GM06990 (cell line): ENCODE measurements around the gene PDXDC1.
"Not testable (repeated sequence)": the region's sequence is repeated elsewhere in the genome, so short reads cannot be mapped to it uniquely, and the experiment has no call there.

ENCODE experiments used
- DNase-seq: peaks from one replicate; pipeline ENCODE4 v3.0.0-alpha.2; 2011; ENCODE audit not compliant: insufficient read length; ENCODE audit errors: extremely low read depth
- H3K27me3 ChIP-seq: replicated peaks from 2 replicates; pipeline ENCODE4 v1.6.0; 2011; ENCODE audit warnings: low read length; ENCODE audit not compliant: control insufficient read depth, insufficient read depth
- H3K36me3 ChIP-seq: 2 replicates; pipeline ENCODE4 v1.5.1; 2011; ENCODE audit warnings: low read length; ENCODE audit not compliant: control insufficient read depth, insufficient read depth
- H3K4me3 ChIP-seq: replicated peaks from 2 replicates; pipeline ENCODE4 v1.5.1; 2011; ENCODE audit warnings: low read depth, mild to moderate bottlenecking, control low read depth, low read length
- TF ChIP-seq, protein P1 (sequence below): IDR thresholded peaks from 2 replicates; pipeline ENCODE4 v1.5.1; 2011; ENCODE audit warnings: low read length, control low read depth, mild to moderate bottlenecking, inconsistent platforms; ENCODE audit not compliant: insufficient read depth, poor library complexity, severe bottlenecking

PDXDC1 gene

DNA sequence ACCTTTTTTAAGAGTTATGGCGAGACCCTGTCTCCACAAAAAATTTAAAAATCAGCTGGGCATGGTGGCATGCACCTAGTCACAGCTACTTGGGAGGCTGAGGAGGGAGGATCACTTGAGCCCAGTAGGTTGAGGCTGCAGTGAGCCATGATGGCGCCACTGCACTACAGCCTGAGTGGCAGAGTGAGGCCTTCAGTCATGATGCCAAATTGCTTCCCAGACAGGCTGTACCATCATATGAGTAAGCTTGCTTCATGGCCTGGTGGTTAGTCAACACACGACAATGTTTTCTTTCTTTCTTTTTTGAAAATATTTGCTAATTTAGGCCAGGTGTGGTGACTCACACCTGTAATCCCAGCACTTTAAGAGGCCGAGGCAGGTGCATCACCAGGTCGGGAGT, 68.5 kb downstream of the PDXDC1 start:
- peaks cover 8% of the 10 kb centered on the region for H3K36me3 ChIP-seq
- no peaks in the 10 kb centered on the region for H3K27me3 ChIP-seq
- H3K4me3 ChIP-seq = no peak overlapping the region
- no peak for DNase-seq
- TF ChIP-seq, protein P1, sequence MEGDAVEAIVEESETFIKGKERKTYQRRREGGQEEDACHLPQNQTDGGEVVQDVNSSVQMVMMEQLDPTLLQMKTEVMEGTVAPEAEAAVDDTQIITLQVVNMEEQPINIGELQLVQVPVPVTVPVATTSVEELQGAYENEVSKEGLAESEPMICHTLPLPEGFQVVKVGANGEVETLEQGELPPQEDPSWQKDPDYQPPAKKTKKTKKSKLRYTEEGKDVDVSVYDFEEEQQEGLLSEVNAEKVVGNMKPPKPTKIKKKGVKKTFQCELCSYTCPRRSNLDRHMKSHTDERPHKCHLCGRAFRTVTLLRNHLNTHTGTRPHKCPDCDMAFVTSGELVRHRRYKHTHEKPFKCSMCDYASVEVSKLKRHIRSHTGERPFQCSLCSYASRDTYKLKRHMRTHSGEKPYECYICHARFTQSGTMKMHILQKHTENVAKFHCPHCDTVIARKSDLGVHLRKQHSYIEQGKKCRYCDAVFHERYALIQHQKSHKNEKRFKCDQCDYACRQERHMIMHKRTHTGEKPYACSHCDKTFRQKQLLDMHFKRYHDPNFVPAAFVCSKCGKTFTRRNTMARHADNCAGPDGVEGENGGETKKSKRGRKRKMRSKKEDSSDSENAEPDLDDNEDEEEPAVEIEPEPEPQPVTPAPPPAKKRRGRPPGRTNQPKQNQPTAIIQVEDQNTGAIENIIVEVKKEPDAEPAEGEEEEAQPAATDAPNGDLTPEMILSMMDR = no peak

- Histone ChIP-seq H3K36me3 (peaks cover 5% of the 10 kb centered on the region), H3K4me3 (no peak overlapping the region), H3K27me3 (no peaks in the 10 kb centered on the region)
- TF ChIP-seq, protein P1 = no peak
- DNase-seq = no peak
These were observed 69.5 kb downstream of the PDXDC1 start for GRCh38 chr16:15044286-15044685.

DNA sequence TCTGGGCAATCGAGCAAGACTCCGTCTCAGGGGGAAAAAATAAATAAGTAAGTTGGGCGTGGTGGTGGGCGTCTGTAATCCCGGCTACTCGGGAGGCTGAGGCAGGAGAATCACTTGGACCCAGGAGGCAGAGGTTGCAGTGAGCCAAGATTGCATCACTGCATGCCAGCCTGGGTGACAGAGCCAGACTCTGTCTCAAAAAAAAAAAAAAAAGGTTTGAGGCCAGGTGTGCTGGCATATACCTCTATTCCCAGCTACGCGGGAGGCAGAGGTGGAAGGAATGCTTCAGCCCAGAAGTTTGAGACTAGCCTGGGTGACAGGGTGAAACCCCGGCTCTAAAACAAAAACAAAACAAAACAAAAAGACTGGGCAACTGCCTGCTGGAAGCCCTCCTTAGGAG, 70.4 kb downstream of the PDXDC1 start:
- not testable (repeated sequence) for H3K4me3 ChIP-seq, H3K36me3 ChIP-seq, DNase-seq, H3K27me3 ChIP-seq

- TF ChIP-seq, protein P1 = peak; percentile 17
- Histone ChIP-seq H3K27me3 (no peaks in the 10 kb centered on the region), H3K36me3 (peaks cover 3% of the 10 kb centered on the region; the same call in 1 of the 2 replicates), H3K4me3 (no peak overlapping the region)
- DNase-seq = no peak
These were observed 72.0 kb downstream of the PDXDC1 start for GRCh38 chr16:15046692-15047376.

GRCh38 chr16:15049581-15050180, 74.9 kb downstream of the PDXDC1 start:
- no peak for DNase-seq
- H3K27me3 ChIP-seq = no peaks in the 10 kb centered on the region
- H3K4me3 ChIP-seq = no peak overlapping the region
- peaks cover 3% of the 10 kb centered on the region; the same call in 1 of the 2 replicates for H3K36me3 ChIP-seq
- TF ChIP-seq, protein P1 = no peak

DNA sequence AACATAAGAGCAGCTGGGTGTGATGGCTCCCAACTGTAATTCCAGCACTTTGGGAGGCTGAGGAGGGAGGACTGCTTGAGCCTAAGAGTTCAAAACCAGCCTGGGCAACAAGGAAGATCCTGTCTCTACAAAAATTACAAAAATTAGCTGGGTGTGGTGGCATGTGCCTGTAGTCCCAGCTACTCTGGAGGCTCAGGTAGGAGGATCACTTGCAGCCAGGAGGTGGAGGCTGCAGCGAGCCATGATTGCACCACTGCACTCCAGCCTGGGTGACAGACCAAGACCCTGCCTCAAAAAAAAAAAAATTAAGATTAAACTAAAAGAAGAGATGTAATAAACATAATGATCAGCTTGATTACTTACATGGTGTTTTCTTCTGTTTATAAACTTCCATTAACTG, 75.6 kb downstream of the PDXDC1 start:
- H3K4me3 ChIP-seq, DNase-seq, H3K36me3 ChIP-seq, H3K27me3 ChIP-seq: not testable (repeated sequence)
